Activated CD8-positive, alpha-beta memory T cell treated with anti-CD3 and anti-CD28 coated beads, Interleukin-2, amount 50 U/mL, for 4 hours (primary cell): ENCODE results near the gene KLC4.
"Not testable (repeated sequence)": the region's sequence is repeated elsewhere in the genome, so short reads cannot be mapped to it uniquely, and the experiment has no call there.

ENCODE experiments used
- DNase-seq: peaks from one replicate; pipeline ENCODE4 v3.0.0-alpha.2; 2020

KLC4 gene

GRCh38 chr6:43037197-43037596, 22.2 kb upstream of the KLC4 start:
- no peak for DNase-seq

- no peak for DNase-seq
Observed at GRCh38 chr6:43037706-43038105, 21.7 kb upstream of the KLC4 start.

- no peak for DNase-seq
Observed at GRCh38 chr6:43038727-43039126, 20.7 kb upstream of the KLC4 start.

GRCh38 chr6:43040542-43041257, 18.7 kb upstream of the KLC4 start:
- DNase-seq, result no peak

GRCh38 chr6:43041475-43041874, 18.0 kb upstream of the KLC4 start:
- not testable (repeated sequence) for DNase-seq

- no peak for DNase-seq
Observed at GRCh38 chr6:43043310-43043709, 16.1 kb upstream of the KLC4 start.

- no peak for DNase-seq
Observed at GRCh38 chr6:43045371-43045930, 14.0 kb upstream of the KLC4 start.

GRCh38 chr6:43047998-43048397, 11.4 kb upstream of the KLC4 start:
- no peak for DNase-seq

GRCh38 chr6:43050981-43051380, 8.4 kb upstream of the KLC4 start:
- no peak for DNase-seq

GRCh38 chr6:43052225-43052841, 7.1 kb upstream of the KLC4 start:
- DNase-seq, result no peak

- peak; percentile 28 for DNase-seq
Observed at GRCh38 chr6:43052842-43053544, 6.4 kb upstream of the KLC4 start.

- peak; percentile 88 for DNase-seq
Observed at GRCh38 chr6:43053545-43054205, 5.8 kb upstream of the KLC4 start, which contains the start of gene CUL7. CUL7 (minus strand) TSS chr6:43053851; CDS start chr6:43052788, 1,063 bp downstream.

- no peak for DNase-seq
Observed at GRCh38 chr6:43054206-43054943, 5.1 kb upstream of the KLC4 start.

GRCh38 chr6:43055966-43056365, 3.5 kb upstream of the KLC4 start:
- DNase-seq, result no peak

- no peak for DNase-seq
Observed at GRCh38 chr6:43058531-43058930, 900 bp upstream of the KLC4 start.

GRCh38 chr6:43060034-43060754, 763 bp downstream of the KLC4 start:
- DNase-seq, result no peak

- no peak for DNase-seq
Observed at GRCh38 chr6:43060755-43061633, 1.6 kb downstream of the KLC4 start.

- no peak for DNase-seq
Observed at GRCh38 chr6:43061861-43062260, 2.4 kb downstream of the KLC4 start.

GRCh38 chr6:43062818-43063217, 3.4 kb downstream of the KLC4 start:
- DNase-seq, result no peak

- DNase-seq, result no peak
Observed at GRCh38 chr6:43070028-43070632, 10.7 kb downstream of the KLC4 start.
